ENCODE results near the gene NR1H4.

The NR1H4 gene

GRCh38 chr12:100447381-100447780 is 26.3 kb upstream of the NR1H4 start:
- H3K27me3 Mint-ChIP-seq (ENCODE audit: low read depth): peaks cover 10% of the 10 kb centered on the region
- H3K36me3 Mint-ChIP-seq (ENCODE audit: low read depth): no peaks in the 10 kb centered on the region
- no peak for TF ChIP-seq CTCF (IDR thresholded peaks at IDR 0.05; ENCODE audit: unreplicated experiment in 3 of 3)
- H3K27ac Mint-ChIP-seq: no peak overlapping the region
- no peak overlapping the region for H3K4me3 Mint-ChIP-seq
- no peaks in the 10 kb centered on the region for H3K4me1 Mint-ChIP-seq
- no peaks in the 10 kb centered on the region for H3K9me3 Mint-ChIP-seq

- H3K27ac Mint-ChIP-seq: no peak overlapping the region
- TF ChIP-seq CTCF (IDR thresholded peaks at IDR 0.05; ENCODE audit: unreplicated experiment in 3 of 3): no peak
- H3K36me3 Mint-ChIP-seq (ENCODE audit: low read depth): no peaks in the 10 kb centered on the region
- no peaks in the 10 kb centered on the region for H3K9me3 Mint-ChIP-seq
- H3K4me3 Mint-ChIP-seq: no peak overlapping the region
- peaks cover 6% of the 10 kb centered on the region for H3K27me3 Mint-ChIP-seq (ENCODE audit: low read depth)
- H3K4me1 Mint-ChIP-seq: no peaks in the 10 kb centered on the region
These were observed 25.0 kb upstream of the NR1H4 start for GRCh38 chr12:100448656-100449055.

- Mint-ChIP-seq H3K27me3 (ENCODE audit: low read depth) (peaks cover 6% of the 10 kb centered on the region), H3K9me3 (no peaks in the 10 kb centered on the region), H3K36me3 (ENCODE audit: low read depth) (no peaks in the 10 kb centered on the region), H3K4me3 (no peak overlapping the region), H3K27ac (no peak overlapping the region), H3K4me1 (no peaks in the 10 kb centered on the region)
- TF ChIP-seq CTCF (IDR thresholded peaks at IDR 0.05; ENCODE audit: unreplicated experiment in 3 of 3): no peak
These were observed 22.9 kb upstream of the NR1H4 start for GRCh38 chr12:100450735-100451134.

- H3K27ac Mint-ChIP-seq: no peak overlapping the region
- peaks cover 16% of the 10 kb centered on the region for H3K27me3 Mint-ChIP-seq (ENCODE audit: low read depth)
- H3K36me3 Mint-ChIP-seq (ENCODE audit: low read depth): no peaks in the 10 kb centered on the region
- no peak for TF ChIP-seq CTCF (IDR thresholded peaks at IDR 0.05; ENCODE audit: unreplicated experiment in 3 of 3)
- no peaks in the 10 kb centered on the region for H3K4me1 Mint-ChIP-seq
- H3K4me3 Mint-ChIP-seq: no peak overlapping the region
- no peaks in the 10 kb centered on the region for H3K9me3 Mint-ChIP-seq
These were observed 19.7 kb upstream of the NR1H4 start for GRCh38 chr12:100453951-100454350.

- H3K4me1 Mint-ChIP-seq: no peaks in the 10 kb centered on the region
- no peaks in the 10 kb centered on the region for H3K9me3 Mint-ChIP-seq
- peaks cover 13% of the 10 kb centered on the region for H3K27me3 Mint-ChIP-seq (ENCODE audit: low read depth)
- no peaks in the 10 kb centered on the region for H3K36me3 Mint-ChIP-seq (ENCODE audit: low read depth)
- no peak overlapping the region for H3K27ac Mint-ChIP-seq
- TF ChIP-seq CTCF (IDR thresholded peaks at IDR 0.05; ENCODE audit: unreplicated experiment in 3 of 3): no peak
- no peak overlapping the region for H3K4me3 Mint-ChIP-seq
These were observed 17.8 kb upstream of the NR1H4 start for GRCh38 chr12:100455896-100456295.

GRCh38 chr12:100458191-100458590 is 15.5 kb upstream of the NR1H4 start:
- Mint-ChIP-seq H3K4me1 (no peaks in the 10 kb centered on the region), H3K27ac (no peak overlapping the region), H3K36me3 (ENCODE audit: low read depth) (no peaks in the 10 kb centered on the region), H3K27me3 (ENCODE audit: low read depth) (peaks cover 10% of the 10 kb centered on the region), H3K9me3 (no peaks in the 10 kb centered on the region), H3K4me3 (no peak overlapping the region)
- no peak for TF ChIP-seq CTCF (IDR thresholded peaks at IDR 0.05; ENCODE audit: unreplicated experiment in 3 of 3)
